Measurements from ENCODE around the gene C16orf46. TPM values are rescaled to one million over a fixed set of nuclear protein-coding genes. Genes with fewer than 3 reads are reported as not detected.

The C16orf46 gene
- total and polyA plus RNA-seq, 4 donors = 0.08 to 1.4 (median 0.45) TPM

- no peaks in the 10 kb centered on the region for H3K9me3 ChIP-seq (ENCODE audit: control insufficient read depth in 4 of 4, low read length in 3 of 4)
- no peak for TF ChIP-seq HNF4G (IDR thresholded peaks at IDR 0.05)
- TF ChIP-seq, protein P1, sequence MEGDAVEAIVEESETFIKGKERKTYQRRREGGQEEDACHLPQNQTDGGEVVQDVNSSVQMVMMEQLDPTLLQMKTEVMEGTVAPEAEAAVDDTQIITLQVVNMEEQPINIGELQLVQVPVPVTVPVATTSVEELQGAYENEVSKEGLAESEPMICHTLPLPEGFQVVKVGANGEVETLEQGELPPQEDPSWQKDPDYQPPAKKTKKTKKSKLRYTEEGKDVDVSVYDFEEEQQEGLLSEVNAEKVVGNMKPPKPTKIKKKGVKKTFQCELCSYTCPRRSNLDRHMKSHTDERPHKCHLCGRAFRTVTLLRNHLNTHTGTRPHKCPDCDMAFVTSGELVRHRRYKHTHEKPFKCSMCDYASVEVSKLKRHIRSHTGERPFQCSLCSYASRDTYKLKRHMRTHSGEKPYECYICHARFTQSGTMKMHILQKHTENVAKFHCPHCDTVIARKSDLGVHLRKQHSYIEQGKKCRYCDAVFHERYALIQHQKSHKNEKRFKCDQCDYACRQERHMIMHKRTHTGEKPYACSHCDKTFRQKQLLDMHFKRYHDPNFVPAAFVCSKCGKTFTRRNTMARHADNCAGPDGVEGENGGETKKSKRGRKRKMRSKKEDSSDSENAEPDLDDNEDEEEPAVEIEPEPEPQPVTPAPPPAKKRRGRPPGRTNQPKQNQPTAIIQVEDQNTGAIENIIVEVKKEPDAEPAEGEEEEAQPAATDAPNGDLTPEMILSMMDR (IDR thresholded peaks at IDR 0.05; ENCODE audit: low read depth, low read length, missing input control) = no peak
- no peak for TF ChIP-seq NR2F2 (IDR thresholded peaks at IDR 0.05)
- TF ChIP-seq RXRA (IDR thresholded peaks at IDR 0.05) = no peak
- no peak for TF ChIP-seq MAX (IDR thresholded peaks at IDR 0.05)
- no peak for TF ChIP-seq SP1 (IDR thresholded peaks at IDR 0.05)
- TF ChIP-seq YY1 (IDR thresholded peaks at IDR 0.05) = no peak
- no peak for TF ChIP-seq GABPA (IDR thresholded peaks at IDR 0.05 in 1 of 2, conservative IDR thresholded peaks at IDR 0.05 in 1 of 2)
- TF ChIP-seq, protein P2, sequence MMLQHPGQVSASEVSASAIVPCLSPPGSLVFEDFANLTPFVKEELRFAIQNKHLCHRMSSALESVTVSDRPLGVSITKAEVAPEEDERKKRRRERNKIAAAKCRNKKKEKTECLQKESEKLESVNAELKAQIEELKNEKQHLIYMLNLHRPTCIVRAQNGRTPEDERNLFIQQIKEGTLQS (IDR thresholded peaks at IDR 0.05) = no peak
- no peak for TF ChIP-seq FOXA1 (IDR thresholded peaks at IDR 0.05)
- TF ChIP-seq ZBTB33 (IDR thresholded peaks at IDR 0.05) = no peak
- TF ChIP-seq TAF1 (conservative IDR thresholded peaks at IDR 0.05) = no peak
- TF ChIP-seq, protein P3, sequence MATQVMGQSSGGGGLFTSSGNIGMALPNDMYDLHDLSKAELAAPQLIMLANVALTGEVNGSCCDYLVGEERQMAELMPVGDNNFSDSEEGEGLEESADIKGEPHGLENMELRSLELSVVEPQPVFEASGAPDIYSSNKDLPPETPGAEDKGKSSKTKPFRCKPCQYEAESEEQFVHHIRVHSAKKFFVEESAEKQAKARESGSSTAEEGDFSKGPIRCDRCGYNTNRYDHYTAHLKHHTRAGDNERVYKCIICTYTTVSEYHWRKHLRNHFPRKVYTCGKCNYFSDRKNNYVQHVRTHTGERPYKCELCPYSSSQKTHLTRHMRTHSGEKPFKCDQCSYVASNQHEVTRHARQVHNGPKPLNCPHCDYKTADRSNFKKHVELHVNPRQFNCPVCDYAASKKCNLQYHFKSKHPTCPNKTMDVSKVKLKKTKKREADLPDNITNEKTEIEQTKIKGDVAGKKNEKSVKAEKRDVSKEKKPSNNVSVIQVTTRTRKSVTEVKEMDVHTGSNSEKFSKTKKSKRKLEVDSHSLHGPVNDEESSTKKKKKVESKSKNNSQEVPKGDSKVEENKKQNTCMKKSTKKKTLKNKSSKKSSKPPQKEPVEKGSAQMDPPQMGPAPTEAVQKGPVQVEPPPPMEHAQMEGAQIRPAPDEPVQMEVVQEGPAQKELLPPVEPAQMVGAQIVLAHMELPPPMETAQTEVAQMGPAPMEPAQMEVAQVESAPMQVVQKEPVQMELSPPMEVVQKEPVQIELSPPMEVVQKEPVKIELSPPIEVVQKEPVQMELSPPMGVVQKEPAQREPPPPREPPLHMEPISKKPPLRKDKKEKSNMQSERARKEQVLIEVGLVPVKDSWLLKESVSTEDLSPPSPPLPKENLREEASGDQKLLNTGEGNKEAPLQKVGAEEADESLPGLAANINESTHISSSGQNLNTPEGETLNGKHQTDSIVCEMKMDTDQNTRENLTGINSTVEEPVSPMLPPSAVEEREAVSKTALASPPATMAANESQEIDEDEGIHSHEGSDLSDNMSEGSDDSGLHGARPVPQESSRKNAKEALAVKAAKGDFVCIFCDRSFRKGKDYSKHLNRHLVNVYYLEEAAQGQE (IDR thresholded peaks at IDR 0.05) = no peak
- TF ChIP-seq FOXA2 (IDR thresholded peaks at IDR 0.05) = no peak
- TF ChIP-seq EGR1 (IDR thresholded peaks at IDR 0.05; ENCODE audit: low read depth in 2 of 2) = no peak
- no peak for TF ChIP-seq RAD21 (IDR thresholded peaks at IDR 0.05)
- no peak for TF ChIP-seq JUND (IDR thresholded peaks at IDR 0.05)
- no peak for TF ChIP-seq HNF4A (conservative IDR thresholded peaks at IDR 0.05)
- H3K9ac ChIP-seq (ENCODE audit: low read depth in 1 of 2, low read length in 2 of 2) = no peak overlapping the region
- H3K4me3 ChIP-seq (ENCODE audit: low read depth in 1 of 3, low read length in 3 of 3) = no peak overlapping the region
- DNase-seq (ENCODE audit: low spot score) = no peak
- H3K4me1 ChIP-seq (ENCODE audit: control insufficient read depth in 4 of 4, insufficient read depth in 4 of 4, low read length in 3 of 4) = no peaks in the 10 kb centered on the region
- H3K27me3 ChIP-seq (ENCODE audit: control insufficient read depth in 4 of 4, insufficient read depth in 4 of 4, low read length in 3 of 4) = no peaks in the 10 kb centered on the region
- H3K27ac ChIP-seq (ENCODE audit: low read depth in 1 of 2, low read length in 2 of 2) = no peak overlapping the region
- no peaks in the 10 kb centered on the region for H3K36me3 ChIP-seq (ENCODE audit: control insufficient read depth in 4 of 4, insufficient read depth in 3 of 4, low read depth in 1 of 4, low read length in 3 of 4)
- 74% methylated on average over 11 of the region's 11 CpGs for WGBS
Measured at GRCh38 chr16:81107511-81107910, 30.5 kb upstream of the C16orf46 start.

All from liver (tissue), 9 donors.